B cell (primary cell): ENCODE measurements around the gene PHACTR3. TPM values are rescaled to one million over a fixed set of nuclear protein-coding genes. Genes with fewer than 3 reads are reported as not detected.

Source experiments
- ATAC-seq: fragments of 200-7000 bp; cut with Tn5 transposase; one replicate; pipeline ENCODE4 v1.10.0; 2021; ENCODE audit warnings: low read depth, mild to moderate bottlenecking, moderate number of reproducible peaks, moderate library complexity
- CTCF ChIA-PET: fragments of 350-600 bp; sonication (Branson Sonifier 250); formaldehyde crosslinking; loops from one replicate; lab custom pipeline; 2021; ENCODE audit warnings: antibody characterized with exemption, inconsistent platforms; lab: Charles Lee
- POLR2A ChIA-PET: fragments of 350-600 bp; sonication (Branson Sonifier 250); formaldehyde crosslinking; loops from one replicate; lab custom pipeline; 2021; ENCODE audit warnings: antibody characterized with exemption; lab: Charles Lee
- DNase-seq: peaks from one replicate; pipeline ENCODE4 v3.0.0; 2013
- H2AFZ ChIP-seq: 2 replicates; pipeline ENCODE4 v1.6.1; 2012; ENCODE audit warnings: mild to moderate bottlenecking, low read depth, low read length; ENCODE audit not compliant: insufficient read depth, poor library complexity, severe bottlenecking
- H3K27ac ChIP-seq, 2 donors: 1 replicate in 1 of 2; 2 replicates in 1 of 2; pipeline ENCODE4 v1.5.1; 2012 to 2013; ENCODE audit warnings: low read length in 2 of 2, mild to moderate bottlenecking in 2 of 2, moderate library complexity in 1 of 2
- H3K27me3 ChIP-seq, 4 experiments: fragments of 200-600 bp in 1 of 4; sonication (generic) in 1 of 4; replicated peaks in 1 of 4; 1 replicate in 2 of 4; 2 replicates in 2 of 4; pipeline versions ENCODE4 v1.6.1 to v1.7.0; 2013 to 2016; ENCODE audit warnings: low read length in 3 of 4, mild to moderate bottlenecking in 2 of 4, mixed read lengths in 1 of 4, moderate library complexity in 1 of 4; ENCODE audit not compliant: insufficient read depth in 4 of 4, control insufficient read depth in 3 of 4; ENCODE audit errors: control extremely low read depth in 1 of 4
- H3K36me3 ChIP-seq, 2 experiments: replicated peaks in 1 of 2; 1 replicate in 1 of 2; 2 replicates in 1 of 2; pipeline versions ENCODE4 v1.6.1 to v1.7.1; 2013; ENCODE audit warnings: low read length in 1 of 2; ENCODE audit not compliant: insufficient read depth in 2 of 2, control insufficient read depth in 1 of 2; ENCODE audit errors: control extremely low read depth in 1 of 2, extremely low read depth in 1 of 2
- H3K4me1 ChIP-seq, 2 donors: fragments of 200-600 bp in 1 of 2; sonication (generic) in 1 of 2; 1 replicate in 1 of 2; 2 replicates in 1 of 2; pipeline versions ENCODE4 v1.5.1 to v1.6.1; 2013 to 2017; ENCODE audit warnings: low read length in 2 of 2; ENCODE audit not compliant: control insufficient read depth in 2 of 2, insufficient read depth in 2 of 2
- H3K4me2 ChIP-seq: replicated peaks from 2 replicates; pipeline ENCODE3; 2012; ENCODE audit warnings: mild to moderate bottlenecking, low read depth, low read length; ENCODE audit not compliant: poor library complexity, severe bottlenecking
- H3K4me3 ChIP-seq, 5 experiments: fragments of 200-600 bp in 1 of 5; sonication (generic) in 1 of 5; 1 replicate in 3 of 5; 2 replicates in 2 of 5; pipeline versions ENCODE4 v1.5.1 to v1.7.0; 2011 to 2016; ENCODE audit warnings: low read length in 4 of 5, mild to moderate bottlenecking in 4 of 5, low read depth in 2 of 5, control low read depth in 1 of 5, moderate library complexity in 1 of 5; ENCODE audit not compliant: insufficient read depth in 1 of 5; ENCODE audit errors: control extremely low read depth in 1 of 5, extremely low read depth in 1 of 5
- H3K79me2 ChIP-seq: fragments of 200-600 bp; sonication (generic); one replicate; pipeline ENCODE4 v1.6.0; 2016; ENCODE audit warnings: low read length; ENCODE audit not compliant: control insufficient read depth, insufficient read depth
- H3K9ac ChIP-seq: fragments of 200-600 bp; sonication (generic); 2 replicates; pipeline ENCODE4 v1.6.1; 2017; ENCODE audit warnings: mild to moderate bottlenecking, low read length, moderate library complexity
- H3K9me3 ChIP-seq, 3 donors: one replicate each; pipeline versions ENCODE4 v1.6.1 to v1.7.1; 2013; ENCODE audit warnings: low read length in 2 of 3; ENCODE audit not compliant: control insufficient read depth in 2 of 3, insufficient read depth in 1 of 3; ENCODE audit errors: control extremely low read depth in 1 of 3
- H4K20me1 ChIP-seq: 2 replicates; pipeline ENCODE4 v1.6.0; 2012; ENCODE audit warnings: mild to moderate bottlenecking, low read length; ENCODE audit not compliant: insufficient read depth, control insufficient read depth, poor library complexity, severe bottlenecking
- H3K27ac Mint-ChIP-seq: one replicate; pipeline ENCODE4 v1.8.0; 2021; ENCODE audit warnings: mixed read lengths
- H3K27me3 Mint-ChIP-seq: one replicate; pipeline ENCODE4 v1.8.0; 2021; ENCODE audit warnings: mixed read lengths
- H3K4me1 Mint-ChIP-seq: one replicate; pipeline ENCODE4 v1.8.0; 2021; ENCODE audit warnings: mixed read lengths
- H3K4me3 Mint-ChIP-seq: one replicate; pipeline ENCODE4 v1.8.0; 2021; ENCODE audit warnings: mixed read lengths
- H3K9me3 Mint-ChIP-seq: one replicate; pipeline ENCODE4 v1.8.0; 2022; ENCODE audit warnings: mixed read lengths; ENCODE audit not compliant: insufficient read depth
- EZH2 ChIP-seq: IDR thresholded peaks from 2 replicates; pipeline ENCODE4 v1.6.1; 2012; ENCODE audit warnings: borderline replicate concordance, low read depth, mild to moderate bottlenecking, moderate library complexity, low read length; ENCODE audit not compliant: insufficient read depth, poor library complexity, severe bottlenecking
- WGBS: methylation state at CpG from one replicate; pipeline ENCODE4 v1.1.5; 2013; ENCODE audit warnings: missing lambda C conversion rate; ENCODE audit not compliant: insufficient coverage; 5-methylcytosine and 5-hydroxymethylcytosine counted together
- intact Hi-C: fragments of 100-400 bp; cut with micrococcal nuclease; formaldehyde crosslinking; loops from one replicate; pipeline ENCODE4 v1.10.0; 2022
- polyA plus RNA-seq: library from polyadenylated mRNA; depleted of rRNA; stranded (reverse); fragments of >200 nt; gene quantifications from 2 replicates; pipeline ENCODE4 v1.2.3, GENCODE V29; 2012
- total RNA-seq, 2 donors: library from RNA; stranded (reverse); fragments of 120-200 nt in 1 of 2; gene quantifications; 1 replicate in 1 of 2; 2 replicates in 1 of 2; pipeline versions ENCODE4 v1.2.3 to v1.2.4, GENCODE V29; 2013 to 2022
- TF ChIP-seq, protein P1 (sequence below): fragments of 200-600 bp; IDR thresholded peaks from one replicate; pipeline ENCODE4 v1.8.0; 2022; ENCODE audit warnings: antibody characterized with exemption, mild to moderate bottlenecking

The PHACTR3 gene
- total and polyA plus RNA-seq, 2 donors (not counting 1 experiment from before 2014, with no cell fraction given): not detected

DNA sequence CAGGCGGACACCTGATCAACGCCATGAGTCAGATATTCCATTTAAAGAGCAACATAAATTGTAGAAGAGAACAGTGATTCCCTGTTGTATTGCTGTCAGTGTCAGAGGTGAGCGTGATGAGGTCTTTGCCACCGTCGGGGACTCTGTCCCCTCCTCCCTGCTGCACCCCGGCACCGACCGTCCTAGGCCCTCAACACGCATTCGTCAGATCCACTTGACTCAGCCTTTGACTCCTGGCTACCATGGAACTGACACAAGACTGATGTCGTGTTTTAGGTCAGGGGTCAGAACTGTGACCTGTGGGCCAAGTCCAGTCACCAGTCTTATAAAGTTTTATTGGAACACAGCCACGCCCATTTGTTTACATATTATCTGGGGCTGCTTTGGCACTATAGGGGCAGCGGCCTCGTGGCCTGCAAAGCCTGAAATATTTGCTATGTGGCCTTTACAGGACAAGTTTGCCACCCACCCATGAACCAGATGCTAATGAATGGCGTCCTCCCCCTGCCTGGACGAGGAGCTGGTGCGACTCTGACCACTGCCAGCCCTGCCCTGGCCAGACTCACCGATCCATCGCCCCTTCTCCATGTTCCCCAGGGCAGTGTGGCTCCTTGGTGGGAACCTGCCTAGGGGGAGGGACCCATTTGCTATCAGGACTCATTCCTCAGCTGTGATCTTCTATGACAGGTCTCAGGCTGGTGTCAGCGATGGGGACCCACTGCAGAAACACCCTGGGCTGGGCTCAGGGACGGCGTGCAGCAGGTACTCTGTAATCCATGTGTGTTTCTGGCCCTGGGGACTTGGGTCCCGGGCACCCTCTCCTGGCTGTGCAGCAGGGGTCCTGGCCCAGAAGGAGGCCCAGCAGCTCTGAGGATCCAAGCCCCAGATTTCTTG lies 37.5 kb upstream of the PHACTR3 start:
- no peak overlapping the region for H3K9ac ChIP-seq
- H3K4me1 ChIP-seq: peaks cover 1 to 3% of the 10 kb centered on the region in 2 donors
- CTCF ChIA-PET: no interaction called here
- no peak overlapping the region for H3K27ac ChIP-seq
- ATAC-seq (no peak), DNase-seq (no peak)
- Mint-ChIP-seq H3K27ac (no peak overlapping the region), H3K27me3 (peaks cover 18% of the 10 kb centered on the region), H3K9me3 (no peaks in the 10 kb centered on the region), H3K4me1 (peaks cover 1% of the 10 kb centered on the region), H3K4me3 (no peak overlapping the region)
- no peak overlapping the region for H3K4me2 ChIP-seq
- H3K79me2 ChIP-seq: no peaks in the 10 kb centered on the region
- POLR2A ChIA-PET: no interaction called here
- no peaks in the 10 kb centered on the region for H3K36me3 ChIP-seq
- peaks cover 0 to 3% (median under 1%) of the 10 kb centered on the region in 4 experiments for H3K27me3 ChIP-seq
- intact Hi-C loops: no loop called here
- TF ChIP-seq, protein P1, sequence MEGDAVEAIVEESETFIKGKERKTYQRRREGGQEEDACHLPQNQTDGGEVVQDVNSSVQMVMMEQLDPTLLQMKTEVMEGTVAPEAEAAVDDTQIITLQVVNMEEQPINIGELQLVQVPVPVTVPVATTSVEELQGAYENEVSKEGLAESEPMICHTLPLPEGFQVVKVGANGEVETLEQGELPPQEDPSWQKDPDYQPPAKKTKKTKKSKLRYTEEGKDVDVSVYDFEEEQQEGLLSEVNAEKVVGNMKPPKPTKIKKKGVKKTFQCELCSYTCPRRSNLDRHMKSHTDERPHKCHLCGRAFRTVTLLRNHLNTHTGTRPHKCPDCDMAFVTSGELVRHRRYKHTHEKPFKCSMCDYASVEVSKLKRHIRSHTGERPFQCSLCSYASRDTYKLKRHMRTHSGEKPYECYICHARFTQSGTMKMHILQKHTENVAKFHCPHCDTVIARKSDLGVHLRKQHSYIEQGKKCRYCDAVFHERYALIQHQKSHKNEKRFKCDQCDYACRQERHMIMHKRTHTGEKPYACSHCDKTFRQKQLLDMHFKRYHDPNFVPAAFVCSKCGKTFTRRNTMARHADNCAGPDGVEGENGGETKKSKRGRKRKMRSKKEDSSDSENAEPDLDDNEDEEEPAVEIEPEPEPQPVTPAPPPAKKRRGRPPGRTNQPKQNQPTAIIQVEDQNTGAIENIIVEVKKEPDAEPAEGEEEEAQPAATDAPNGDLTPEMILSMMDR: no peak
- no peak for TF ChIP-seq EZH2
- H2AFZ ChIP-seq: no peak overlapping the region
- no peaks in the 10 kb centered on the region for H4K20me1 ChIP-seq
- WGBS: 86% methylated on average over 21 of the region's 23 CpGs
- no peak overlapping the region for H3K4me3 ChIP-seq
- no peaks in the 10 kb centered on the region for H3K9me3 ChIP-seq
